HepG2 (cell line): ENCODE measurements around the gene OR4D9. TPM values are rescaled to one million over a fixed set of nuclear protein-coding genes. Genes with fewer than 3 reads are reported as not detected.

Experiments
- ATRX ChIP-seq: sonication (generic); formaldehyde crosslinking; IDR thresholded peaks from 2 replicates; pipeline ENCODE4 v1.4.0; 2020; ENCODE audit warnings: missing genetic modification reagents, borderline replicate concordance
- HHEX ChIP-seq: IDR thresholded peaks from 2 replicates; pipeline ENCODE4 v1.6.1; 2016; ENCODE audit warnings: control low read depth
- HNRNPH1 ChIP-seq: fragments of 200-400 bp; formaldehyde crosslinking; optimal IDR thresholded peaks from 2 replicates; pipeline ENCODE3; 2017; ENCODE audit warnings: mild to moderate bottlenecking, low read depth, low read length
- HNRNPUL1 ChIP-seq: fragments of 200-400 bp; formaldehyde crosslinking; IDR thresholded peaks from 2 replicates; pipeline ENCODE4 v1.6.1; 2017; ENCODE audit warnings: low read depth, mild to moderate bottlenecking, low read length, moderate library complexity
- XBP1 ChIP-seq: sonication (generic); formaldehyde crosslinking; IDR thresholded peaks from 2 replicates; pipeline ENCODE4 v1.5.0; 2020; ENCODE audit warnings: missing genetic modification reagents
- ZNF124 ChIP-seq: sonication (generic); formaldehyde crosslinking; IDR thresholded peaks from 2 replicates; pipeline ENCODE4 v1.4.0; 2020; ENCODE audit warnings: missing genetic modification reagents
- ZNF670 ChIP-seq: sonication (generic); formaldehyde crosslinking; IDR thresholded peaks from 2 replicates; pipeline ENCODE4 v1.8.0; 2022; ENCODE audit warnings: mild to moderate bottlenecking, missing genetic modification reagents, borderline replicate concordance
- ZNF83 ChIP-seq: sonication (generic); formaldehyde crosslinking; IDR thresholded peaks from 2 replicates; pipeline ENCODE4 v1.4.0; 2020; ENCODE audit warnings: missing genetic modification reagents, mild to moderate bottlenecking, borderline replicate concordance
- ZNF878 ChIP-seq: sonication (generic); formaldehyde crosslinking; IDR thresholded peaks from 2 replicates; pipeline ENCODE4 v1.8.1; 2023; ENCODE audit warnings: mild to moderate bottlenecking, missing genetic modification reagents, moderate library complexity
- polyA plus RNA-seq, 8 experiments: library from polyadenylated mRNA; depleted of rRNA in 3 of 8; stranded (reverse) in 7 of 8; unstranded in 1 of 8; fragments of >200 nt; fragmentation: Illumina TruSeq in 4 of 8; extraction: Trizol in 4 of 8; gene quantifications; 2 replicates each; pipeline versions ENCODE4 v1.2.1 to v1.2.3, GENCODE V29; 2011 to 2016; ENCODE audit warnings: low read depth in 4 of 8, missing spikeins in 1 of 8, mixed read lengths in 1 of 8; ENCODE audit not compliant: insufficient read depth in 1 of 8
- total RNA-seq, 5 experiments: library from RNA; depleted of rRNA; stranded (reverse); fragments of >200 nt; fragmentation: Illumina TruSeq; extraction: Trizol; gene quantifications; 2 replicates each; pipeline ENCODE4 v1.2.3, GENCODE V29; 2016; ENCODE audit warnings: low read depth in 1 of 5
- TF ChIP-seq, protein P1 (sequence below): sonication (generic); formaldehyde crosslinking; IDR thresholded peaks from 2 replicates; pipeline ENCODE4 v1.4.0; 2020; ENCODE audit warnings: mild to moderate bottlenecking, missing genetic modification reagents
- TF ChIP-seq, protein P2 (sequence below): sonication (generic); formaldehyde crosslinking; IDR thresholded peaks from one replicate; pipeline ENCODE4 v1.5.1; 2020; ENCODE audit warnings: mild to moderate bottlenecking, missing genetic modification reagents; ENCODE audit errors: not compliant biosample characterization
- TF ChIP-seq, protein P3 (sequence below): sonication (generic); formaldehyde crosslinking; IDR thresholded peaks from 2 replicates; pipeline ENCODE4 v1.4.0; 2020; ENCODE audit warnings: mild to moderate bottlenecking, missing genetic modification reagents, borderline replicate concordance
- TF ChIP-seq, protein P4 (sequence below): sonication (generic); formaldehyde crosslinking; IDR thresholded peaks from 2 replicates; pipeline ENCODE4 v1.5.0; 2020; ENCODE audit warnings: mild to moderate bottlenecking, missing genetic modification reagents

Gene OR4D9
- total and polyA plus RNA-seq, 2 of the 13 experiments (the other 11 are each of a cell fraction or from before 2014, with no cell fraction given): not detected

DNA sequence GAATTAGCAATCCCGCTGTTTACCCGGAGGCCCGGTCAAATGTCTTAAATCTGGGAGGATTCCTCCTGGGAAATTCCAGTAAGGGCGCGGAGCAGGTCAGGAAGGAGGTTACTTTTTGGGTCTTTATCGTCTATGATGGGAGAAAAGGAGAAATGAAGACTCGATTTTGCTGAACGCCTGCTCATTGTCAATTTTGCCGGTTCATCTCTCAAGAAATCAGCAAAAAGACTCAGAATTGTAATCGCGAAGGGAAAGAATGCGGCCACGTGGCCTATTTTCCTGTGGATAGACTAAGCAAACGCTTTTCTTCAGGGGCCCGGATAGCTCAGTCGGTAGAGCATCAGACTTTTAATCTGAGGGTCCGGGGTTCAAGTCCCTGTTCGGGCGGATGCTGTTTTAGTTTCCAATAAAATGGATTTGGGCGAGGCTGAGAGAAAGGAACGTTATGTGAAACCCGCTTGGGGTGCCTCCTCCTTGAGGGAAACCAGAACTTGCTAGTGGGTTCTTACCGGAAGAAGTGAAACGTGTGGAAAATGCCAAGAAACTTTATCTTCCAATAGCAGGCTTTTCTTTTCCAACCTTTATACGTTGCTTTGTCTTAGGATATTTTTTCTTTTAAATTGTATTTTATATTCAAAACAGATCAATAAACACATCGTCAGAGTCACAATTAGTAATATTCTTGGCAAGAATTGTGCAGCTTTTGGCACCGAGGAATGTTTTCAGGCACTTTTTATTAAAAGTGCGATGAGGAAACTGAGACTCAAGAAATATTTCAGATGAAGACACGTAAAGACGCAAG is 45.0 kb downstream of the OR4D9 start (continued):
- TF ChIP-seq, protein P1, sequence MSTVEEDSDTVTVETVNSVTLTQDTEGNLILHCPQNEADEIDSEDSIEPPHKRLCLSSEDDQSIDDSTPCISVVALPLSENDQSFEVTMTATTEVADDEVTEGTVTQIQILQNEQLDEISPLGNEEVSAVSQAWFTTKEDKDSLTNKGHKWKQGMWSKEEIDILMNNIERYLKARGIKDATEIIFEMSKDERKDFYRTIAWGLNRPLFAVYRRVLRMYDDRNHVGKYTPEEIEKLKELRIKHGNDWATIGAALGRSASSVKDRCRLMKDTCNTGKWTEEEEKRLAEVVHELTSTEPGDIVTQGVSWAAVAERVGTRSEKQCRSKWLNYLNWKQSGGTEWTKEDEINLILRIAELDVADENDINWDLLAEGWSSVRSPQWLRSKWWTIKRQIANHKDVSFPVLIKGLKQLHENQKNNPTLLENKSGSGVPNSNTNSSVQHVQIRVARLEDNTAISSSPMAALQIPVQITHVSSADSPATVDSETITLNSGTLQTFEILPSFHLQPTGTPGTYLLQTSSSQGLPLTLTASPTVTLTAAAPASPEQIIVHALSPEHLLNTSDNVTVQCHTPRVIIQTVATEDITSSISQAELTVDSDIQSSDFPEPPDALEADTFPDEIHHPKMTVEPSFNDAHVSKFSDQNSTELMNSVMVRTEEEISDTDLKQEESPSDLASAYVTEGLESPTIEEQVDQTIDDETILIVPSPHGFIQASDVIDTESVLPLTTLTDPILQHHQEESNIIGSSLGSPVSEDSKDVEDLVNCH: no peak
- TF ChIP-seq ZNF670 (CRISPR knock-in tag): no peak
- TF ChIP-seq ZNF878 (CRISPR knock-in tag): peak; percentile 36; the same call in 1 of the 2 replicates
- TF ChIP-seq, protein P2, sequence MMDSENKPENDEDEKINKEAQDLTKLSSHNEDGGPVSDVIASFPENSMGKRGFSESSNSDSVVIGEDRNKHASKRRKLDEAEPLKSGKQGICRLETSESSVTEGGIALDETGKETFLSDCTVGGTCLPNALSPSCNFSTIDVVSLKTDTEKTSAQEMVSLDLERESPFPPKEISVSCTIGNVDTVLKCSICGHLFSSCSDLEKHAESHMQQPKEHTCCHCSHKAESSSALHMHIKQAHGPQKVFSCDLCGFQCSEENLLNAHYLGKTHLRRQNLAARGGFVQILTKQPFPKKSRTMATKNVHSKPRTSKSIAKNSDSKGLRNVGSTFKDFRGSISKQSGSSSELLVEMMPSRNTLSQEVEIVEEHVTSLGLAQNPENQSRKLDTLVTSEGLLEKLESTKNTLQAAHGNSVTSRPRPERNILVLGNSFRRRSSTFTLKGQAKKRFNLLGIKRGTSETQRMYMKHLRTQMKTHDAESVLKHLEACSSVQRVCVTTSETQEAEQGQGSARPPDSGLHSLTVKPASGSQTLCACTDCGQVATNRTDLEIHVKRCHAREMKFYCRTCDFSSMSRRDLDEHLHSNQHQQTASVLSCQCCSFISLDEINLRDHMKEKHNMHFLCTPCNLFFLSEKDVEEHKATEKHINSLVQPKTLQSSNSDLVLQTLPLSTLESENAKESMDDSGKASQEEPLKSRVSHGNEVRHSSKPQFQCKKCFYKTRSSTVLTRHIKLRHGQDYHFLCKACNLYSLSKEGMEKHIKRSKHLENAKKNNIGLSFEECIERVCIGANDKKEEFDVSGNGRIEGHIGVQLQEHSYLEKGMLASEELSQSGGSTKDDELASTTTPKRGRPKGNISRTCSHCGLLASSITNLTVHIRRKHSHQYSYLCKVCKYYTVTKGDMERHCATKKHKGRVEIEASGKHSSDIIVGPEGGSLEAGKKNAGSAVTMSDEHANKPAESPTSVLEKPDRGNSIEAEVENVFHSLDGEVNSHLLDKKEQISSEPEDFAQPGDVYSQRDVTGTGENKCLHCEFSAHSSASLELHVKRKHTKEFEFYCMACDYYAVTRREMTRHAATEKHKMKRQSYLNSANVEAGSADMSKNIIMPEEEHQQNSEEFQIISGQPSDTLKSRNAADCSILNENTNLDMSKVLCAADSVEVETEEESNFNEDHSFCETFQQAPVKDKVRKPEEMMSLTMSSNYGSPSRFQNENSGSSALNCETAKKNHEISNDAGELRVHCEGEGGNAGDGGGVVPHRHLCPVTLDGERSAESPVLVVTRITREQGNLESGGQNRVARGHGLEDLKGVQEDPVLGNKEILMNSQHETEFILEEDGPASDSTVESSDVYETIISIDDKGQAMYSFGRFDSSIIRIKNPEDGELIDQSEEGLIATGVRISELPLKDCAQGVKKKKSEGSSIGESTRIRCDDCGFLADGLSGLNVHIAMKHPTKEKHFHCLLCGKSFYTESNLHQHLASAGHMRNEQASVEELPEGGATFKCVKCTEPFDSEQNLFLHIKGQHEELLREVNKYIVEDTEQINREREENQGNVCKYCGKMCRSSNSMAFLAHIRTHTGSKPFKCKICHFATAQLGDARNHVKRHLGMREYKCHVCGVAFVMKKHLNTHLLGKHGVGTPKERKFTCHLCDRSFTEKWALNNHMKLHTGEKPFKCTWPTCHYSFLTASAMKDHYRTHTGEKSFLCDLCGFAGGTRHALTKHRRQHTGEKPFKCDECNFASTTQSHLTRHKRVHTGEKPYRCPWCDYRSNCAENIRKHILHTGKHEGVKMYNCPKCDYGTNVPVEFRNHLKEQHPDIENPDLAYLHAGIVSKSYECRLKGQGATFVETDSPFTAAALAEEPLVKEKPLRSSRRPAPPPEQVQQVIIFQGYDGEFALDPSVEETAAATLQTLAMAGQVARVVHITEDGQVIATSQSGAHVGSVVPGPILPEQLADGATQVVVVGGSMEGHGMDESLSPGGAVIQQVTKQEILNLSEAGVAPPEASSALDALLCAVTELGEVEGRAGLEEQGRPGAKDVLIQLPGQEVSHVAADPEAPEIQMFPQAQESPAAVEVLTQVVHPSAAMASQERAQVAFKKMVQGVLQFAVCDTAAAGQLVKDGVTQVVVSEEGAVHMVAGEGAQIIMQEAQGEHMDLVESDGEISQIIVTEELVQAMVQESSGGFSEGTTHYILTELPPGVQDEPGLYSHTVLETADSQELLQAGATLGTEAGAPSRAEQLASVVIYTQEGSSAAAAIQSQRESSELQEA (CRISPR knock-in tag): no peak
- no peak for TF ChIP-seq HNRNPH1
- TF ChIP-seq ZNF124: 0 out of 2 replicates have a peak, but pooled peaks have one; percentile 38
- TF ChIP-seq, protein P3, sequence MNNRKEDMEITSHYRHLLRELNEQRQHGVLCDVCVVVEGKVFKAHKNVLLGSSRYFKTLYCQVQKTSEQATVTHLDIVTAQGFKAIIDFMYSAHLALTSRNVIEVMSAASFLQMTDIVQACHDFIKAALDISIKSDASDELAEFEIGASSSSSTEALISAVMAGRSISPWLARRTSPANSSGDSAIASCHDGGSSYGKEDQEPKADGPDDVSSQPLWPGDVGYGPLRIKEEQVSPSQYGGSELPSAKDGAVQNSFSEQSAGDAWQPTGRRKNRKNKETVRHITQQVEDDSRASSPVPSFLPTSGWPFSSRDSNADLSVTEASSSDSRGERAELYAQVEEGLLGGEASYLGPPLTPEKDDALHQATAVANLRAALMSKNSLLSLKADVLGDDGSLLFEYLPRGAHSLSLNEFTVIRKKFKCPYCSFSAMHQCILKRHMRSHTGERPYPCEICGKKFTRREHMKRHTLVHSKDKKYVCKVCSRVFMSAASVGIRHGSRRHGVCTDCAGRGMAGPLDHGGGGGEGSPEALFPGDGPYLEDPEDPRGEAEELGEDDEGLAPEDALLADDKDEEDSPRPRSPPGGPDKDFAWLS (CRISPR knock-in tag): no peak
- no peak for TF ChIP-seq ZNF83 (CRISPR knock-in tag)
- TF ChIP-seq XBP1: no peak
- no peak for TF ChIP-seq ATRX (CRISPR knock-in tag)
- TF ChIP-seq, protein P4, sequence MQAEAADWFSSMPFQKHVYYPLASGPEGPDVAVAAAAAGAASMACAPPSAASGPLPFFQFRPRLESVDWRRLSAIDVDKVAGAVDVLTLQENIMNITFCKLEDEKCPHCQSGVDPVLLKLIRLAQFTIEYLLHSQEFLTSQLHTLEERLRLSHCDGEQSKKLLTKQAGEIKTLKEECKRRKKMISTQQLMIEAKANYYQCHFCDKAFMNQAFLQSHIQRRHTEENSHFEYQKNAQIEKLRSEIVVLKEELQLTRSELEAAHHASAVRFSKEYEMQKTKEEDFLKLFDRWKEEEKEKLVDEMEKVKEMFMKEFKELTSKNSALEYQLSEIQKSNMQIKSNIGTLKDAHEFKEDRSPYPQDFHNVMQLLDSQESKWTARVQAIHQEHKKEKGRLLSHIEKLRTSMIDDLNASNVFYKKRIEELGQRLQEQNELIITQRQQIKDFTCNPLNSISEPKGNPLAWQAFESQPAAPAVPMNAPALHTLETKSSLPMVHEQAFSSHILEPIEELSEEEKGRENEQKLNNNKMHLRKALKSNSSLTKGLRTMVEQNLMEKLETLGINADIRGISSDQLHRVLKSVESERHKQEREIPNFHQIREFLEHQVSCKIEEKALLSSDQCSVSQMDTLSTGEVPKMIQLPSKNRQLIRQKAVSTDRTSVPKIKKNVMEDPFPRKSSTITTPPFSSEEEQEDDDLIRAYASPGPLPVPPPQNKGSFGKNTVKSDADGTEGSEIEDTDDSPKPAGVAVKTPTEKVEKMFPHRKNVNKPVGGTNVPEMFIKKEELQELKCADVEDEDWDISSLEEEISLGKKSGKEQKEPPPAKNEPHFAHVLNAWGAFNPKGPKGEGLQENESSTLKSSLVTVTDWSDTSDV: no peak
- TF ChIP-seq HNRNPUL1: no peak
- TF ChIP-seq HHEX (CRISPR knock-in tag): no peak
